ENCODE measurements around the gene S1PR2.
"Not testable (repeated sequence)": the region's sequence is repeated elsewhere in the genome, so short reads cannot be mapped to it uniquely, and the experiment has no call there.

S1PR2 gene

GRCh38 chr19:10254244-10254643 is 23.1 kb upstream of the S1PR2 start:
- no peak for DNase-seq (ENCODE audit: low read depth in 3 of 3)

- DNase-seq (ENCODE audit: low read depth in 3 of 3) = no peak
These were observed 21.6 kb upstream of the S1PR2 start for GRCh38 chr19:10252707-10253106.

DNA sequence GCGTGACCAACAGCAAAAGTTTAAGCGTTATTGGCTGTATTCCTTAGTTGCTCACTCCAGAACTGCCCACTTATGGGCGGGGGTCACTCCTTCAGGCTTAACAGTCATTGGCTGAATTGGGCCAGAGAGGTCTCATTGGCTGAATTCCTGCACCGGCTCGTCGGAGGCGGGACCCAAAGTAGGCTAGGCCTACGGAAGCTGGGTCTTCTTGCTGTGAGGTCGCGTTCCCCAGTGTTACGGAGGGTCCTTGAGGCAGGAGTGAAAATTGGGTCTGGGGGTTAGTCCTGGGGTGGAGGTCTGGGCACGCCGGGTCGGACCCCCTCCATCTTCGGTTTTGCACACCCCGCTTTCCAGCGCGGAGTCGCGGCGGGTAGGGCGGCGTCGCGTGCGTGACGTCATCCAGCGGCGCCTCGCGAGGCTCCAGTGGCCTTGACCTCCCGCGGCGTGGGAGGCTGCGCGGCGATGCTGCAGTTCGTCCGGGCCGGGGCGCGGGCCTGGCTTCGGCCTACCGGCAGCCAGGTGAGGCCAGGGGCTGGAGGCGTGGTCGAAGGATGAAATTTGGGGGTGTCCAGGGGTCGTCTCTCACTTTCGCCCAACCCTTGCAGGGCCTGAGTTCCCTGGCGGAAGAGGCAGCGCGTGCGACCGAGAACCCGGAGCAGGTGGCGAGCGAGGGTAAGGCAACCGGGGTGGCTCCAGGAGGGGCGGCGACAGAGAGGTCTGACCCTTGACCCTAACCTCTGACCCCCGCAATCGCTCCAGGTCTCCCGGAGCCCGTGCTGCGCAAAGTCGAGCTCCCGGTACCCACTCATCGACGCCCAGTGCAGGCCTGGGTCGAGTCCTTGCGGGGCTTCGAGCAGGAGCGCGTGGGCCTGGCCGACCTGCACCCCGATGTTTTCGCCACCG is 20.9 kb upstream of the S1PR2 start, which contains the start of gene MRPL4:
TSS of gene MRPL4 (plus strand) at position 423 of the 903 bp plus-strand sequence. CDS start at position 463, 40 bp downstream.
- DNase-seq (ENCODE audit: low read depth in 3 of 3) = peak; percentile 82 to 91 (median 90)

DNA sequence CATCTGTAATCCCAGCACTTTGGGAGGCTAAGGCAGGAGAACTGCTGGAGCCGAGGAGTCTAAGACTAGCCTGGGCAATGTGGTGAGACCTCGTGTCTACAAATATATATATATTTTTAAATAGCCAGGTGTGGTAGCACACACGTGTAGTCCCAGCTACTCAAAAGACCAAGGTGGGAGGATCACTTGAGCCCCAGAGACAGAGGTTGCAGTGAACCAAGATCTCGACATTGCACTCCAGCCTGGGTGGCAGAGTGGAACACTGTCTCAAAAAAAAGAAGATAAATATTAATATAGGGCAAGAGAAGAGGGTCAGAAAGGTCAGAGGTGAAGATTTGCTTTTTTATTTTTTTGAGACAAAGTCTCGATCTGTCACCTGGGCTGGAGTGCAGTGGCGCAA is 15.4 kb upstream of the S1PR2 start:
- DNase-seq (ENCODE audit: low read depth in 3 of 3) = no peak

DNA sequence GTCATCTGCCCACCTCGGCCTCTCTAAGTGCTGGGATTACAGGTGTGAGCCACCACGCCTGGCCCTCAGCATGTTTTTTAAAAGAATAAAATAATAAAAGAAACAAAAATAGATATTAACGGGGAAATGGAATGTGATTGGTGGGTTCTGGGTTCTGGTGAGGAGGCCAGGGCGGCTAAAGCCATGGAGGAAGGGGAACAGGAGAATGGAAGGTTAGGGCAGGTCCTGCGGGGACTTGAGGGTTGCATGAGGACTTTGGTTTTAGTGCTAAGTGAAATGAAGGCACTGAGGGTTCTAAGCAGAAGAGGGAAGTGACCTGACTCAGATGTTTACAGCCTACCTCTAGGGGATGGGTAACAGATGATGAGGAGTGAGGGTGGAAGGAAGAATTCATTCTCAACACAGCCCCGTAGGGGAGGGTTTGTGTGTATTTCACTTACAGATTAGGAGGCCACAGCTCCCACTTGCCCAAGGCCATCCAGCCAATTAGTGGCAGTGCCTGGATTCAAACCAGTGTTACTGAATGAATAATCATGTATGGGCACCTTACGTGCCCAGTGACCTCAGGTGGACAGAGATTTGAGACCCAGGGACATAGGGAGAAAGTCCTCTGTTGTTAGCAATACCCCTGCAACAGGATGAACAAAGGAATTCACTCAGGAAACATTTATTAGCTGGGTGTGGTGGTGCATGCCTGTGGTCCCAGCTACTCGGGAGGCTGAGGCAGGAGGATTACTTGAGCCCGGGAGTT is 14.2 kb upstream of the S1PR2 start:
- no peak for DNase-seq (ENCODE audit: low read depth in 3 of 3)

GRCh38 chr19:10243606-10244005 is 12.5 kb upstream of the S1PR2 start:
- no peak for DNase-seq (ENCODE audit: low read depth in 3 of 3)

DNA sequence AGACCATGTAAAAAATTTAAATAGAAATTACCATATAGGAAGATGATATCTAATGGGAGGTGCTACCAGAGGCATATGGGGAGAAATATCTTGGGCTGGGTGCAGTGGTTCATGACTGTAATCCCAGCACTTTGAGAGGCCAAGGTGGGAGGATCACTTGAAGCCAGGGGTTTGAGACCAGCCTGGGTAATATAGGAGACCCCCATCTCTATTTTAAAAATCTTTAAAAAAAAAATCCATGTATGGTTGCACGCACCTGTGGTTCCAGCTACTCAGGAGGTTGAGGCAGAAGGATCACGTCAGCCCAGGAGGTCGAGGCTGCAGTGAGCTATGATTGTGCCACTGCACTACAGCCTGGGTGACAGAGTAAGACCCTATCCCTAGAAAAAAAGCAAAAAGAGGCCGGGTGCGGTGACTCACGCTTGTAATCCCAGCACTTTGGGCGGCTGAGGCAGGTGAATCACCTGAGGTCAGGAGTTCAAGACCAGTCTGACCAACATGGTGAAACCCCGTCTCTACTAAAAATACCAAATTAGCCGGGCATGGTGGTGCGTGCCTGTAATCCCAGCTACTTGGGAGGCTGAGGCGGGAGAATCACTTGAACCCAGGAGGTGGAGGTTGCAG is 10.8 kb upstream of the S1PR2 start:
- DNase-seq (ENCODE audit: low read depth in 3 of 3) = not testable (repeated sequence)

DNA sequence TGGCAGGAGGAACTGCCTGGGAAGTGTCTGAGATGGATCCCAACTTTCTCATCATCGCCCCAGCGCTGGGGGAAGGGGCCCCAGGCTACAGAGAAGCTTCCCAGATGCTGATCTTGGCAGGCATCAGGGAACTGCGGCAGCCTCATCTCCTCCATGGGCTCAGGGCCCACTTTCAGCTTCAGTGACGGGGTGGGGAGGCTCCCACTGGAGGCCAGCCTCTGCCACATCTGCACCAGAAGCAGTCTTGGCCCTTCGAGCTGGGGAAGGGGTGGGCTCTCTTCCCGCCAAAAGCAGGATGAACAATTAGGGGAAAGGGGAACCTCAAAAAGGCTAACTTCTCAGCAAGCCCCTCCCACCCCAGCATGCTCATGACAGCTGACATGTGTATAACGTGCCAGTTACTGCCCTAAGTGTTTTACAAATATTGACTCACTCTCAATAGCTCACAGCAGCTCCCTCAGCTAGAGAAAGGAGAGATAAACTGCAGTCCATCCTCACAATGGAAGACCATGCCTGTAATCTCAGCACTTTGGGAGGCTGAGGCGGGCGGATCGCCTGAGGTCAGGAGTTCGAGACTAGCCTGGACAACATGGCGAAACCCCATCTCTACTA is 7.1 kb upstream of the S1PR2 start:
- DNase-seq (ENCODE audit: low read depth in 3 of 3) = no peak

- no peak for DNase-seq (ENCODE audit: low read depth in 3 of 3)
These were observed 6.6 kb upstream of the S1PR2 start for GRCh38 chr19:10237702-10238101.

- DNase-seq (ENCODE audit: low read depth in 3 of 3) = not testable (repeated sequence)
These were observed 4.3 kb upstream of the S1PR2 start for GRCh38 chr19:10235409-10235808.

- DNase-seq (ENCODE audit: low read depth in 3 of 3) = no peak
These were observed 3.9 kb upstream of the S1PR2 start for GRCh38 chr19:10235003-10235402.

DNA sequence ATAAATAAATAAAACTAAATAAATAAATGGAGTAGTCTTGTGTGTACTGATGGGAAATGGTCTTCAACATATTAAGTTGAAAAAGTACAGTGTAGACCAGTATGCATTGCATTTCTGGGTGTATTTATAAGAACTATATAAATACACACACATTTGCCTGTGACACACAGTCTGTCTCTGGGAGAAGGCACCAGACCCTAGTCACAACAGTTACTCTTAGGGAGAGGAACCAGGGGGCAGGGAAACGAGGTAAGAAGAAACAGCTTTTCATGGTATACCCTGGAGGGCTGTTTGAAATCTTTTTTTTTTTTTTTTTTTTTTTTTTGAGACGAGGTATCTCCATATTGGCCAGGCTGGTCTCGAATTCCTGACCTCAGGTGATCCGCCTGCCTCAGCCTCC is 2.8 kb upstream of the S1PR2 start:
- no peak for DNase-seq (ENCODE audit: low read depth in 3 of 3)

GRCh38 chr19:10231612-10232228 is 589 bp upstream of the S1PR2 start:
- no peak for DNase-seq (ENCODE audit: low read depth in 3 of 3)

DNA sequence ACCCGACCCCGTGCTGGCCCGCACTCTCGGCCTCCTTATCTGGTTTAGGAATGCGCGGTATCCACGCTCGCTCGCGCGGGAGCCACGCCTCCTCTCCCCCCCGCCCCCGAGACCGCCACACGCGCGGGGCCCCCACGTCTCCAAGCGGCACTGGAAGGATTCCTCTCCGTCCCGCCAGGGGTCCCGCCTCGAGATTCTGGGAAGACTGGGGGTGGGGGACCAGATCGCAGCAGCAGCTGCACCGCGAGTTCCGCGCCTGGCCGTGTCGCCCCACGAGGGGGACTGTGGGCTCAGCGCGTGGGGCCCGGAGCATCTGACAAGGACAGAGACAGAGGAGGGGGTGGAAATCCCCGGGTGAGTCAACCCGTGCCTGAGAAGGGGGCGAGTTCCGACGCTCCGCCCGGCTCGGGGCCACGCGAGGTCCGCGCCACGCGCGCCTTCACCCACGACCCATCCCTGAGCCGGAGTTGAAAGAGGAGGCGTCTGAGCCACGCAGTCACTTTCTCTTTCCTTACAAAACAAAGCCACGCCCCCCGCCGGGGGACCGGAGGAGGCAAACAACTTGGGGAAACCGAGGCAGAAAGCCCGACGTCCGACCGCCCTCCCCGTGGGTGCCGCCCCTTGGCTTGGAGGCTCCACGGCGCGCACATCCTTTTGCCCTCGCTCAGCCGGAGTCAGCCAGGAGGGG is 814 bp downstream of the S1PR2 start:
- DNase-seq (ENCODE audit: low read depth in 3 of 3) = peak; percentile 53 to 77 (median 76)

- peak in 1 of 3 experiments; percentile 23 for DNase-seq (ENCODE audit: low read depth in 3 of 3)
These were observed 2.2 kb downstream of the S1PR2 start for GRCh38 chr19:10228920-10229319.

DNA sequence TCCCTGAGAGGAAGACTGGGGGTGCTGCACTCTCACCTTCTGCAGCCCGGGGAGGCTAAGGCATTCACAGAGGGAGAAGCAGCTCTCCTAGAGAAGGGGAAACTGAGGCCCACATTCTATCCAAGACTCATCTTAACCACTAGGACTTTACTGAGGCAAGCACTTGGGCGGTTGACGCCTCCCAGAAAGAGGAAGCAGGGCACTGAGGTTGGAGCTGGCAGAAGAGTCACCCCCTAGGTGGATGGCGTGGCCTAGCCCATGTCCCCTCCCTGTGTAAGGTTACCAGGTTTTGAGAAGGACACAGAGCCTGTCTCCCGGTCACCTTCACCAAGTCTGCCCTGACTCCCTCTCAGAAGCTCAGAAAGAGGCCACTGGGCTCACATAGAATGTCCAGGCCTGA is 2.7 kb downstream of the S1PR2 start:
- no peak for DNase-seq (ENCODE audit: low read depth in 3 of 3)

DNA sequence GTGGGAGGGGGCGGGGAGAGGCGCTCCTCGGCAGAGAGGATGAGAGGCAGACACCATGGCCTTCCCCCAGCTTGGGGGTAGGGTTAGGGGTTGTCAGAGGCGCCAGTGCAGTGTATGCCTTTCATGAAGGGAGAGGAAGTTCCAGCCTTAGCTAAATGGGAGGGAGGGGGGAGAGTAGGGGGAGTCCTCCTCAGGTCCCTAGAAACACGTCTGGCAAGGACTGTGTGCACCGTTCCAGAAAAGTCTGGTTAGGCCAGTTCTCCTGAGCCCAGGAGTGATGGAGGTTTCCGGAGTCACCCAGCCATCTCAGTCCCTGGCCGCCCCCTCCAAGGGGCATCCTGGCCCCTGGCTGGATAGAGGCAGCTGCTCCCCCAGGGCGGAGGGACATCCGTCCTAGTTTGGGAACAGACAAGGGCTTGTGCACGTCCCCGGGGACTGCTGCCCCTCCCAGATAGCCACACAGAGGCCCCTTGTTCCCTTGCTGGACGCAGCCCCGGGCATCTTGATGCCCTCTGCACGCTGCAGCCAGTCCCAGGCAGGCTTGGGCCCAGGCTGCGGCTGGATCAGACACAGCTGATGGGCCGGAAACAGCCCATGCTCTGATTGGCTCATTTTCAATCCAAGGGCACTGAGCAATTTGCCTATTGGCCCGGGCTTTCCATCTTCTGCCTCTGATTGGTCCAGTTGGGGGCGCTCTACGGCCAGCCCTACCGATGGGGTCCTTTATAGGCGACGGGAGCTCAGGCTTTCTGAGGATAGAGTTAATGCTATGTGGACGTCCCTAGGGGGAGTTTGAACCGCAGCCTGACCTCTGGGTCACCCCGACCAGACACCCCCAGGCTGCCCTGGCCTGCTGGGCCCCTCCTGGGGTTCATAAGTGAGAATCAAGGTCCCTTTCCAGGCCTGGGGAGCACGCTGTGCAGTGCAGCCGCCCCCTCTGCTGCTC is 3.8 kb downstream of the S1PR2 start:
- no peak for DNase-seq (ENCODE audit: low read depth in 3 of 3)

DNA sequence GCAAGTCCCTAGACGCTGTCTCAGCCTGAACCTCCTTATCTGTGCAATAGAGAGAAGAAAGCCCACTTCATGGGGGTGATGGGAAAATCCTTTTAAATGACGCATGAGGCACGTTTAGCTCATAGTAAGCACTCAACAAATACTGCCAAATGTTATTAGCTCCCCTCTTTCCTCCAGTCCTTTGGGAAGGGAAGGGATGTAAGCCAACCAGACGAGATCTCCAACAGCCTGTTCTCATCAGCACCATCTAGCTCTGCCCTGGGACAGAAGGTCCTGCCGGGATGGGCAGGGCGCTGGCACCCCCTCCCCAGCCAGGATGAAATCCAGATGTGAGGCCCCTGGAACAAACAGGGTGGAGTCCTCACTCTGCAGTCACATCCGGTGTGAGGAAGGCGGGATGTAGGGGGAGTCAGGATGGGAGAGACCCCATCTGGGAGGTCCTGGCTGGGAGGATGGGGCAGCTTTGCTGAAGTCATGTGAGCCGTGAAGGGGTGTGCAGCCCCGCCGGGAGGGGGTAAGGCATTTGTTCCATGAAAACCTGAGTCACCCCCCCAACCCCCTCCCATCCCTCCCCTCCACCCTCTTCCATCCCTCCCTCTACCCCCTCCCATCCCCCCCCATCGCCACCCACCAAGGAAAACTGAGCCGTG is 4.6 kb downstream of the S1PR2 start:
- DNase-seq (ENCODE audit: low read depth in 3 of 3) = no peak

GRCh38 chr19:10226021-10226375 is 5.1 kb downstream of the S1PR2 start:
- DNase-seq (ENCODE audit: low read depth in 3 of 3) = no peak

All from stimulated activated CD4-positive, alpha-beta T cell treated with anti-CD3 and anti-CD28 coated beads, TNF-alpha, amount 100 ng/mL, for 4 hours (primary cell).